ENCODE results near the gene FMN1.

FMN1 gene

GRCh38 chr15:32799936-32800535 lies 394.5 kb downstream of the FMN1 start:
- H3K4me3 ChIP-seq (ENCODE audit: low read depth, low read length), result no peak overlapping the region
- TF ChIP-seq CTCF (IDR thresholded peaks at IDR 0.05; ENCODE audit: low read depth, low read length), result no peak

- no peak overlapping the region for H3K4me3 ChIP-seq (ENCODE audit: low read depth, low read length)
- no peak for TF ChIP-seq CTCF (IDR thresholded peaks at IDR 0.05; ENCODE audit: low read depth, low read length)
Measured at GRCh38 chr15:32796856-32797255, 397.7 kb downstream of the FMN1 start.

GRCh38 chr15:32794973-32795372 lies 399.5 kb downstream of the FMN1 start:
- TF ChIP-seq CTCF (IDR thresholded peaks at IDR 0.05; ENCODE audit: low read depth, low read length), result no peak
- H3K4me3 ChIP-seq (ENCODE audit: low read depth, low read length), result no peak overlapping the region

- TF ChIP-seq CTCF (IDR thresholded peaks at IDR 0.05; ENCODE audit: low read depth, low read length), result no peak
- H3K4me3 ChIP-seq (ENCODE audit: low read depth, low read length), result no peak overlapping the region
Measured at GRCh38 chr15:32792436-32792835, 402.1 kb downstream of the FMN1 start.

GRCh38 chr15:32790352-32790999 lies 404.0 kb downstream of the FMN1 start:
- no peak for TF ChIP-seq CTCF (IDR thresholded peaks at IDR 0.05; ENCODE audit: low read depth, low read length)
- H3K4me3 ChIP-seq (ENCODE audit: low read depth, low read length), result no peak overlapping the region

- H3K4me3 ChIP-seq (ENCODE audit: low read depth, low read length), result no peak overlapping the region
- TF ChIP-seq CTCF (IDR thresholded peaks at IDR 0.05; ENCODE audit: low read depth, low read length), result no peak
Measured at GRCh38 chr15:32787949-32788348, 406.6 kb downstream of the FMN1 start.

- no peak overlapping the region for H3K4me3 ChIP-seq (ENCODE audit: low read depth, low read length)
- TF ChIP-seq CTCF (IDR thresholded peaks at IDR 0.05; ENCODE audit: low read depth, low read length), result no peak
Measured at GRCh38 chr15:32786906-32787305, 407.6 kb downstream of the FMN1 start.

All from WI38 (cell line).